ENCODE measurements around the gene RIIAD1. TPM values are rescaled to one million over a fixed set of nuclear protein-coding genes. Genes with fewer than 3 reads are reported as not detected.

Gene RIIAD1
- polyA plus RNA-seq, 1 donor, result 13.5 TPM

GRCh38 chr1:151718011-151718431 lies 3.3 kb upstream of the RIIAD1 start:
- Histone ChIP-seq H3K9me3 (ENCODE audit: control insufficient read depth, low read depth, low read length) (no peaks in the 10 kb centered on the region), H3K4me1 (ENCODE audit: control insufficient read depth, insufficient read depth, low read length) (peaks cover 40% of the 10 kb centered on the region), H3K27me3 (ENCODE audit: control insufficient read depth, insufficient read depth, low read length) (no peaks in the 10 kb centered on the region), H3K27ac (ENCODE audit: low read length) (no peak overlapping the region), H3K36me3 (ENCODE audit: control insufficient read depth, insufficient read depth, low read length) (peaks cover 4% of the 10 kb centered on the region), H3K4me3 (ENCODE audit: low read length) (no peak overlapping the region)
- no peak for DNase-seq
- 40% methylated on average over 1 of the region's 4 CpGs for WGBS (ENCODE audit: insufficient coverage, low lambda C conversion rate)

- WGBS (ENCODE audit: insufficient coverage, low lambda C conversion rate), result no CpG with 5 or more reads among the region's 4 CpGs
- Histone ChIP-seq H3K9me3 (ENCODE audit: control insufficient read depth, low read depth, low read length) (no peaks in the 10 kb centered on the region), H3K4me1 (ENCODE audit: control insufficient read depth, insufficient read depth, low read length) (peaks cover 34% of the 10 kb centered on the region), H3K27ac (ENCODE audit: low read length) (no peak overlapping the region), H3K36me3 (ENCODE audit: control insufficient read depth, insufficient read depth, low read length) (peaks cover 4% of the 10 kb centered on the region), H3K4me3 (ENCODE audit: low read length) (no peak overlapping the region), H3K27me3 (ENCODE audit: control insufficient read depth, insufficient read depth, low read length) (no peaks in the 10 kb centered on the region)
- DNase-seq, result no peak
These were observed 2.7 kb upstream of the RIIAD1 start for GRCh38 chr1:151718666-151719065.

DNA sequence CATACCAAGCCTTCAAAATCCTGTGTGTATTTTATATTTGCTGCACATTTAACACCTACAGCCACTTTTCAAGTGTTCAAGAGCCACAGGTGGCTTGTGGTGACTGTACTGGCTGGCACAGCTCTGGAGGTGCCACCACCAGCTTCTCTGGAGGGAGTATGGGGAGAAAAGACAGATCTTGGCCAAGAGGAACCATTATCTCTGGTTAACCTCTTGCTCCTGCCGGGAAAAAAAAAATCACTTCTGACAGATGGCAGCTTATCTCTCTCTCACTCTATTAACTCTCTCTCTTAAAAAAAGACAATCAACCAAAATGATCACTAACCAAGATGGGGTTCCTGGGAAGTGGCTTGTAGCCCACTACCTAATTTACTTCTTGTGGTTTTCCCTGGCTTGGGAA lies 1.2 kb upstream of the RIIAD1 start:
- WGBS (ENCODE audit: insufficient coverage, low lambda C conversion rate), result no CpG with 5 or more reads among the region's 1 CpG
- H3K27me3 ChIP-seq (ENCODE audit: control insufficient read depth, insufficient read depth, low read length), result no peaks in the 10 kb centered on the region
- H3K9me3 ChIP-seq (ENCODE audit: control insufficient read depth, low read depth, low read length), result no peaks in the 10 kb centered on the region
- H3K4me3 ChIP-seq (ENCODE audit: low read length), result no peak overlapping the region
- H3K4me1 ChIP-seq (ENCODE audit: control insufficient read depth, insufficient read depth, low read length), result peaks cover 24% of the 10 kb centered on the region
- H3K36me3 ChIP-seq (ENCODE audit: control insufficient read depth, insufficient read depth, low read length), result no peaks in the 10 kb centered on the region
- DNase-seq, result no peak
- peak overlapping the region; percentile 47 for H3K27ac ChIP-seq (ENCODE audit: low read length)

DNA sequence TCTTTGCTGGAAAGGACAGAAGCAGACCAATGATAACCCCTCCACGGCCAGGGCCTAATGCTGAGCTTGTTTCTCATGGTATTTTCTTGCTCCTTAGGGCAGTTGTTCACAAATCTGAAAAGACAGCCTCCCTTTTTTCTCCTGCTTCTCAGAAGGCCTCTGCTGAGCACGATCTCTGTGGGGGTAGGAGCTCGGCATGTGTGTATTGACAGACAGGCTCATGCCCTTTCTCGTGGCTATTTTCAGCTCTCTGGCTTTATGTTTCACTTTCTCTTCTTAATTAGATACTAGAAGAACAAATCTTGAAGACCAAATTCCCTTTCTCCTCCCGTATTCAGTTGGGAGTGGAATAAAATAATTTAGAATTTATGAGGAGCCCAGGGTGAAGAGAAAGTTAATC lies 768 bp upstream of the RIIAD1 start:
- Histone ChIP-seq H3K4me1 (ENCODE audit: control insufficient read depth, insufficient read depth, low read length) (peaks cover 24% of the 10 kb centered on the region), H3K9me3 (ENCODE audit: control insufficient read depth, low read depth, low read length) (no peaks in the 10 kb centered on the region), H3K36me3 (ENCODE audit: control insufficient read depth, insufficient read depth, low read length) (no peaks in the 10 kb centered on the region), H3K4me3 (ENCODE audit: low read length) (peak overlapping the region; percentile 7), H3K27ac (ENCODE audit: low read length) (peak overlapping the region; percentile 47), H3K27me3 (ENCODE audit: control insufficient read depth, insufficient read depth, low read length) (no peaks in the 10 kb centered on the region)
- DNase-seq, result peak in 1 of 2 donors; percentile 41
- WGBS (ENCODE audit: insufficient coverage, low lambda C conversion rate), result 0% methylated on average over 1 of the region's 5 CpGs

DNA sequence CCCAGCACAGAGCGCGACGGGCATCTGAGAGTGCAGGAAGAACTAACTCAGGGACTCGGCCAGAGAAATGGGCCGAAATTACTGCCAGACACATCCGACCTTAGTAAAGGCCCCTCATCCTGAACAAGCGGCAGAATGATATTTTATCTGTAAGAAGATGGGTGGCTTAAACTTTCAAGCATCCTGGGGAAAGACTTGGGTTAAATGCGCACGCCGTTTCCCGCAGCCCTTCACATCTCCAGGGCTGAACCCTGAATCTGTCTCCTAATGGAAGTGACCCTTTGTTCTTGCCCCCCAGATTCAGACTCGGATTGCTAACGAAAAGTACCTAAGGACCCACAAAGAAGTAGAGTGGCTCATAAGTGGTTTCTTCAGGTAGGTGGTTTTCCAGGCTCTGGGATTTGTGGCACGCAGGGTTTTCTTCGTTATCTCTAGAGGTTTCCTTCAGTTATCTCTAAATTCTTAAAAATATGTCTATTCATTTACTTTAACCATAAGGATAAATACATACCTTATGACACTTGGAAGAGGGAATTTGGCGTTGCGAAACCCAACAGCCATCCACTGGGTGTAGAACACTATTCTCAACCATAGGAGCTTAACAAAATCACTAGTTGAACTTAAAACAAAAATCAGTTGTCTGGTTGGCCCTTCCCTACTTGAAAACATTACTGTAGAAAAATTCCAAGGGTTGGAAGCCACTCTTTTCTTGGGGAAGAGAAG lies 627 bp downstream of the RIIAD1 start:
- no peak for DNase-seq

DNA sequence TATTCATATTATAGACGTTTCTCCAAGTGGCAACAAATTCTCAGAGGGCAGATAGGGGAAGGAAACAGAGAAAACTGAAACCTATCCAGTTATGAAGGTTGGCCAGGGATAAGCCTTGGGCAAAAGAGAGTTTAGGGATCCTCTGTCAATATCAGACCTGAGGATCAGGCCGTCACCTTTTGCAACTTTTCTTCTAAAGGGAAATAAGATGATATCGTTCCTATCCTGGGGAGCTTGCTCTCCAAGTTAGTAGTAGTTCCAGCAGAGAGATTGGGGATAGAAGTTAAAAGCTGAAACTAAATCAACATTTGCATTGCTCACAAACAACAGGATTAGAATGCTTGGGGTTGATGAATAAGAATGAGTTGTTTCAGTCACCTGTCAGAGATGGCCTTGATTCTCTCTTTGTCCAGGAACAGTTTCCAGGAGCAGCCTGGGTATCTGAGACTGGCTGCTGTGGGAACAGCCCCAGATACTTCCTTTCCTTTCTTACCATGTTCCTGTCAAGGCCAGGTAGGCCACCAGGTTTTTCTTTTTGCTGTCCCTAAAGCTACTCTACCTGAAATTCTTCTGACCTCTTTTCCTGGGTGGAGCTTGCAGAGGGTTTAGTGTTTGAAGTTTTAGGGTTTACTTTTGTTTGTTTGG lies 2.5 kb downstream of the RIIAD1 start:
- H3K36me3 ChIP-seq (ENCODE audit: control insufficient read depth, insufficient read depth, low read length), result no peaks in the 10 kb centered on the region
- 52% methylated on average over 2 of the region's 3 CpGs for WGBS (ENCODE audit: insufficient coverage, low lambda C conversion rate)
- H3K4me3 ChIP-seq (ENCODE audit: low read length), result no peak overlapping the region
- no peaks in the 10 kb centered on the region for H3K9me3 ChIP-seq (ENCODE audit: control insufficient read depth, low read depth, low read length)
- DNase-seq, result no peak
- H3K4me1 ChIP-seq (ENCODE audit: control insufficient read depth, insufficient read depth, low read length), result peaks cover 28% of the 10 kb centered on the region
- no peak overlapping the region for H3K27ac ChIP-seq (ENCODE audit: low read length)
- H3K27me3 ChIP-seq (ENCODE audit: control insufficient read depth, insufficient read depth, low read length), result no peaks in the 10 kb centered on the region

More for the DNA sequence above, 627 bp downstream of the RIIAD1 start:
- Histone ChIP-seq H3K9me3 (ENCODE audit: control insufficient read depth, low read depth, low read length) (no peaks in the 10 kb centered on the region), H3K27ac (ENCODE audit: low read length) (no peak overlapping the region), H3K4me1 (ENCODE audit: control insufficient read depth, insufficient read depth, low read length) (peaks cover 35% of the 10 kb centered on the region), H3K27me3 (ENCODE audit: control insufficient read depth, insufficient read depth, low read length) (no peaks in the 10 kb centered on the region), H3K4me3 (ENCODE audit: low read length) (peak overlapping the region; percentile 33), H3K36me3 (ENCODE audit: control insufficient read depth, insufficient read depth, low read length) (no peaks in the 10 kb centered on the region)
- 92% methylated on average over 2 of the region's 17 CpGs for WGBS (ENCODE audit: insufficient coverage, low lambda C conversion rate)

- 43% methylated on average over 1 of the region's 19 CpGs for WGBS (ENCODE audit: insufficient coverage, low lambda C conversion rate)
- no peak overlapping the region for H3K27ac ChIP-seq (ENCODE audit: low read length)
- peak in 1 of 2 donors; percentile 20 for DNase-seq
These were observed 7.1 kb downstream of the RIIAD1 start for GRCh38 chr1:151728151-151729054.

GRCh38 chr1:151729157-151729965 lies 8.0 kb downstream of the RIIAD1 start:
- H3K4me1 ChIP-seq (ENCODE audit: control insufficient read depth, insufficient read depth, low read length), result peaks cover 25% of the 10 kb centered on the region
- DNase-seq, result peak in 1 of 2 donors; percentile 45
- H3K36me3 ChIP-seq (ENCODE audit: control insufficient read depth, insufficient read depth, low read length), result no peaks in the 10 kb centered on the region
- 50% methylated on average over 1 of the region's 10 CpGs for WGBS (ENCODE audit: insufficient coverage, low lambda C conversion rate)
- peak overlapping the region; percentile 51 for H3K27ac ChIP-seq (ENCODE audit: low read length)
- H3K9me3 ChIP-seq (ENCODE audit: control insufficient read depth, low read depth, low read length), result no peaks in the 10 kb centered on the region
- H3K4me3 ChIP-seq (ENCODE audit: low read length), result no peak overlapping the region
- no peaks in the 10 kb centered on the region for H3K27me3 ChIP-seq (ENCODE audit: control insufficient read depth, insufficient read depth, low read length)

More at GRCh38 chr1:151728151-151729054, 7.1 kb downstream of the RIIAD1 start:
- Histone ChIP-seq H3K36me3 (ENCODE audit: control insufficient read depth, insufficient read depth, low read length) (no peaks in the 10 kb centered on the region), H3K4me3 (ENCODE audit: low read length) (no peak overlapping the region), H3K4me1 (ENCODE audit: control insufficient read depth, insufficient read depth, low read length) (peaks cover 25% of the 10 kb centered on the region), H3K9me3 (ENCODE audit: control insufficient read depth, low read depth, low read length) (no peaks in the 10 kb centered on the region), H3K27me3 (ENCODE audit: control insufficient read depth, insufficient read depth, low read length) (no peaks in the 10 kb centered on the region)

GRCh38 chr1:151729966-151730291 lies 8.6 kb downstream of the RIIAD1 start:
- Histone ChIP-seq H3K9me3 (ENCODE audit: control insufficient read depth, low read depth, low read length) (no peaks in the 10 kb centered on the region), H3K4me1 (ENCODE audit: control insufficient read depth, insufficient read depth, low read length) (peaks cover 27% of the 10 kb centered on the region), H3K4me3 (ENCODE audit: low read length) (no peak overlapping the region), H3K36me3 (ENCODE audit: control insufficient read depth, insufficient read depth, low read length) (no peaks in the 10 kb centered on the region), H3K27me3 (ENCODE audit: control insufficient read depth, insufficient read depth, low read length) (no peaks in the 10 kb centered on the region), H3K27ac (ENCODE audit: low read length) (no peak overlapping the region)
- no CpG with 5 or more reads among the region's 4 CpGs for WGBS (ENCODE audit: insufficient coverage, low lambda C conversion rate)
- DNase-seq, result no peak

- WGBS (ENCODE audit: insufficient coverage, low lambda C conversion rate), result 80% methylated on average over 1 of the region's 3 CpGs
- H3K36me3 ChIP-seq (ENCODE audit: control insufficient read depth, insufficient read depth, low read length), result no peaks in the 10 kb centered on the region
- DNase-seq, result no peak
These were observed 11.8 kb downstream of the RIIAD1 start for GRCh38 chr1:151733126-151733525.

More at GRCh38 chr1:151733126-151733525, 11.8 kb downstream of the RIIAD1 start:
- Histone ChIP-seq H3K9me3 (ENCODE audit: control insufficient read depth, low read depth, low read length) (peaks cover 4% of the 10 kb centered on the region), H3K4me1 (ENCODE audit: control insufficient read depth, insufficient read depth, low read length) (peaks cover 17% of the 10 kb centered on the region), H3K27me3 (ENCODE audit: control insufficient read depth, insufficient read depth, low read length) (no peaks in the 10 kb centered on the region), H3K27ac (ENCODE audit: low read length) (no peak overlapping the region), H3K4me3 (ENCODE audit: low read length) (no peak overlapping the region)
